ENCODE measurements around the gene MOCS2. TPM values are rescaled to one million over a fixed set of nuclear protein-coding genes. Genes with fewer than 3 reads are reported as not detected.

The MOCS2 gene
- total and polyA plus RNA-seq, 2 of the 8 experiments (the other 6 are each of a cell fraction or from before 2014, with no cell fraction given): 6.7 to 16.1 TPM

- TF ChIP-seq, protein P1, sequence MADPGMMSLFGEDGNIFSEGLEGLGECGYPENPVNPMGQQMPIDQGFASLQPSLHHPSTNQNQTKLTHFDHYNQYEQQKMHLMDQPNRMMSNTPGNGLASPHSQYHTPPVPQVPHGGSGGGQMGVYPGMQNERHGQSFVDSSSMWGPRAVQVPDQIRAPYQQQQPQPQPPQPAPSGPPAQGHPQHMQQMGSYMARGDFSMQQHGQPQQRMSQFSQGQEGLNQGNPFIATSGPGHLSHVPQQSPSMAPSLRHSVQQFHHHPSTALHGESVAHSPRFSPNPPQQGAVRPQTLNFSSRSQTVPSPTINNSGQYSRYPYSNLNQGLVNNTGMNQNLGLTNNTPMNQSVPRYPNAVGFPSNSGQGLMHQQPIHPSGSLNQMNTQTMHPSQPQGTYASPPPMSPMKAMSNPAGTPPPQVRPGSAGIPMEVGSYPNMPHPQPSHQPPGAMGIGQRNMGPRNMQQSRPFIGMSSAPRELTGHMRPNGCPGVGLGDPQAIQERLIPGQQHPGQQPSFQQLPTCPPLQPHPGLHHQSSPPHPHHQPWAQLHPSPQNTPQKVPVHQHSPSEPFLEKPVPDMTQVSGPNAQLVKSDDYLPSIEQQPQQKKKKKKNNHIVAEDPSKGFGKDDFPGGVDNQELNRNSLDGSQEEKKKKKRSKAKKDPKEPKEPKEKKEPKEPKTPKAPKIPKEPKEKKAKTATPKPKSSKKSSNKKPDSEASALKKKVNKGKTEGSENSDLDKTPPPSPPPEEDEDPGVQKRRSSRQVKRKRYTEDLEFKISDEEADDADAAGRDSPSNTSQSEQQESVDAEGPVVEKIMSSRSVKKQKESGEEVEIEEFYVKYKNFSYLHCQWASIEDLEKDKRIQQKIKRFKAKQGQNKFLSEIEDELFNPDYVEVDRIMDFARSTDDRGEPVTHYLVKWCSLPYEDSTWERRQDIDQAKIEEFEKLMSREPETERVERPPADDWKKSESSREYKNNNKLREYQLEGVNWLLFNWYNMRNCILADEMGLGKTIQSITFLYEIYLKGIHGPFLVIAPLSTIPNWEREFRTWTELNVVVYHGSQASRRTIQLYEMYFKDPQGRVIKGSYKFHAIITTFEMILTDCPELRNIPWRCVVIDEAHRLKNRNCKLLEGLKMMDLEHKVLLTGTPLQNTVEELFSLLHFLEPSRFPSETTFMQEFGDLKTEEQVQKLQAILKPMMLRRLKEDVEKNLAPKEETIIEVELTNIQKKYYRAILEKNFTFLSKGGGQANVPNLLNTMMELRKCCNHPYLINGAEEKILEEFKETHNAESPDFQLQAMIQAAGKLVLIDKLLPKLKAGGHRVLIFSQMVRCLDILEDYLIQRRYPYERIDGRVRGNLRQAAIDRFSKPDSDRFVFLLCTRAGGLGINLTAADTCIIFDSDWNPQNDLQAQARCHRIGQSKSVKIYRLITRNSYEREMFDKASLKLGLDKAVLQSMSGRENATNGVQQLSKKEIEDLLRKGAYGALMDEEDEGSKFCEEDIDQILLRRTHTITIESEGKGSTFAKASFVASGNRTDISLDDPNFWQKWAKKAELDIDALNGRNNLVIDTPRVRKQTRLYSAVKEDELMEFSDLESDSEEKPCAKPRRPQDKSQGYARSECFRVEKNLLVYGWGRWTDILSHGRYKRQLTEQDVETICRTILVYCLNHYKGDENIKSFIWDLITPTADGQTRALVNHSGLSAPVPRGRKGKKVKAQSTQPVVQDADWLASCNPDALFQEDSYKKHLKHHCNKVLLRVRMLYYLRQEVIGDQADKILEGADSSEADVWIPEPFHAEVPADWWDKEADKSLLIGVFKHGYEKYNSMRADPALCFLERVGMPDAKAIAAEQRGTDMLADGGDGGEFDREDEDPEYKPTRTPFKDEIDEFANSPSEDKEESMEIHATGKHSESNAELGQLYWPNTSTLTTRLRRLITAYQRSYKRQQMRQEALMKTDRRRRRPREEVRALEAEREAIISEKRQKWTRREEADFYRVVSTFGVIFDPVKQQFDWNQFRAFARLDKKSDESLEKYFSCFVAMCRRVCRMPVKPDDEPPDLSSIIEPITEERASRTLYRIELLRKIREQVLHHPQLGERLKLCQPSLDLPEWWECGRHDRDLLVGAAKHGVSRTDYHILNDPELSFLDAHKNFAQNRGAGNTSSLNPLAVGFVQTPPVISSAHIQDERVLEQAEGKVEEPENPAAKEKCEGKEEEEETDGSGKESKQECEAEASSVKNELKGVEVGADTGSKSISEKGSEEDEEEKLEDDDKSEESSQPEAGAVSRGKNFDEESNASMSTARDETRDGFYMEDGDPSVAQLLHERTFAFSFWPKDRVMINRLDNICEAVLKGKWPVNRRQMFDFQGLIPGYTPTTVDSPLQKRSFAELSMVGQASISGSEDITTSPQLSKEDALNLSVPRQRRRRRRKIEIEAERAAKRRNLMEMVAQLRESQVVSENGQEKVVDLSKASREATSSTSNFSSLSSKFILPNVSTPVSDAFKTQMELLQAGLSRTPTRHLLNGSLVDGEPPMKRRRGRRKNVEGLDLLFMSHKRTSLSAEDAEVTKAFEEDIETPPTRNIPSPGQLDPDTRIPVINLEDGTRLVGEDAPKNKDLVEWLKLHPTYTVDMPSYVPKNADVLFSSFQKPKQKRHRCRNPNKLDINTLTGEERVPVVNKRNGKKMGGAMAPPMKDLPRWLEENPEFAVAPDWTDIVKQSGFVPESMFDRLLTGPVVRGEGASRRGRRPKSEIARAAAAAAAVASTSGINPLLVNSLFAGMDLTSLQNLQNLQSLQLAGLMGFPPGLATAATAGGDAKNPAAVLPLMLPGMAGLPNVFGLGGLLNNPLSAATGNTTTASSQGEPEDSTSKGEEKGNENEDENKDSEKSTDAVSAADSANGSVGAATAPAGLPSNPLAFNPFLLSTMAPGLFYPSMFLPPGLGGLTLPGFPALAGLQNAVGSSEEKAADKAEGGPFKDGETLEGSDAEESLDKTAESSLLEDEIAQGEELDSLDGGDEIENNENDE (IDR thresholded peaks at IDR 0.05; ENCODE audit: insufficient replicate concordance, low read length): no peak
- no peak for TF ChIP-seq SIX5 (IDR thresholded peaks at IDR 0.05; ENCODE audit: low read depth, low read length)
- TF ChIP-seq CTBP2 (IDR thresholded peaks at IDR 0.05; ENCODE audit: borderline replicate concordance, insufficient read depth, insufficient read length, low read length): no peak
- TF ChIP-seq TAF1 (IDR thresholded peaks at IDR 0.05; ENCODE audit: low read depth, low read length): no peak
- TF ChIP-seq CHD1 (IDR thresholded peaks at IDR 0.05; ENCODE audit: low read depth, low read length): no peak
- TF ChIP-seq EP300 (IDR thresholded peaks at IDR 0.05; ENCODE audit: borderline replicate concordance in 1 of 2, low read depth in 2 of 2, low read length in 2 of 2): no peak
- TF ChIP-seq POU5F1 (IDR thresholded peaks at IDR 0.05; ENCODE audit: low read depth, low read length): no peak
- TF ChIP-seq SUZ12 (IDR thresholded peaks at IDR 0.05; ENCODE audit: low read length): no peak
Measured at GRCh38 chr5:53090229-53090628, 19.3 kb downstream of the MOCS2 start (continued).
